ENCODE measurements around the gene ANKRD23. TPM values are rescaled to one million over a fixed set of nuclear protein-coding genes. Genes with fewer than 3 reads are reported as not detected.
"Not testable (repeated sequence)": the region's sequence is repeated elsewhere in the genome, so short reads cannot be mapped to it uniquely, and the experiment has no call there.

Gene ANKRD23
- total RNA-seq, 2 experiments from 2014 or later: 16.5 to 17.8 TPM

DNA sequence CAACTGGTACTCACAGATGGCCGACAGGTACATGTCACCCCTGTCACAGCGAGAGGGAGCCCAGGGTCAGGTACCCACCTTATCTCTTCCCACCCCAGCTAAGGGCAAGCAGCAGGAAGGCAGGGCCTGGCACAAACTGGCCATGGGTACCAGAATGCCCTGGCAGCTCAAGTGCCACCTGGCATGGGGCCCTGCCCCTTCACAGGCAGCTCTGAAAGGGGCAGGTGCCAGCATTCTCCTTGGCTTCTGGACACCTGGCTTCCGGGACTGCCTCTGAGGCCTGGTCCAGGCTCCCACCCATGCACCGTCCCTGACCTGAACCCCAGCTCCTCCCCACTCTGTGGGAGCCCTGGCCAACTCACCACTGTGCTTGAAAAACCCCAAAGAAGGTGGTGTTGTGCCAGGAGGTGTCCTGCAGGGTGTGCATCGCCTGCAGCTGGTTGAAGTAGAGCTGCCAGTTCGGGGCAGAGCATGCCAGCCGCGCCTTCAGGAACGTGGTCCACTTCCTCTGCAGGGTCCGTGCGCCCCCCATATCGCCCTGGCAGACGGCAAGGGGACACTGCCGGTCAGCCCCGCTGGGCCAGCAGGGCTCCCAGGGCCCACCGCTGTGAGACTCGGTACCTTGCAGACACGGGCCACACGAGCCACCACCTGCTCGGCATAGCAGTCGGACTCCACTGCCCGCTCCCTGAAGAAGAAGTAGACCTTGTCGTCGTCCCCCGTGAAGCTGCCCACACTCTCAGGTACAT lies 20.7 kb upstream of the ANKRD23 start:
- H3K27me3 Mint-ChIP-seq: peaks cover 1% of the 10 kb centered on the region
- no peaks in the 10 kb centered on the region for H3K9me3 Mint-ChIP-seq
- no peak for DNase-seq
- H3K4me3 Mint-ChIP-seq: no peak overlapping the region
- H3K36me3 Mint-ChIP-seq: peaks cover 13% of the 10 kb centered on the region
- H3K27ac Mint-ChIP-seq: no peak overlapping the region
- H3K4me1 Mint-ChIP-seq: peaks cover 26% of the 10 kb centered on the region
- POLR2A ChIA-PET: no interaction called here
- ATAC-seq (ENCODE audit: low read depth): no peak

DNA sequence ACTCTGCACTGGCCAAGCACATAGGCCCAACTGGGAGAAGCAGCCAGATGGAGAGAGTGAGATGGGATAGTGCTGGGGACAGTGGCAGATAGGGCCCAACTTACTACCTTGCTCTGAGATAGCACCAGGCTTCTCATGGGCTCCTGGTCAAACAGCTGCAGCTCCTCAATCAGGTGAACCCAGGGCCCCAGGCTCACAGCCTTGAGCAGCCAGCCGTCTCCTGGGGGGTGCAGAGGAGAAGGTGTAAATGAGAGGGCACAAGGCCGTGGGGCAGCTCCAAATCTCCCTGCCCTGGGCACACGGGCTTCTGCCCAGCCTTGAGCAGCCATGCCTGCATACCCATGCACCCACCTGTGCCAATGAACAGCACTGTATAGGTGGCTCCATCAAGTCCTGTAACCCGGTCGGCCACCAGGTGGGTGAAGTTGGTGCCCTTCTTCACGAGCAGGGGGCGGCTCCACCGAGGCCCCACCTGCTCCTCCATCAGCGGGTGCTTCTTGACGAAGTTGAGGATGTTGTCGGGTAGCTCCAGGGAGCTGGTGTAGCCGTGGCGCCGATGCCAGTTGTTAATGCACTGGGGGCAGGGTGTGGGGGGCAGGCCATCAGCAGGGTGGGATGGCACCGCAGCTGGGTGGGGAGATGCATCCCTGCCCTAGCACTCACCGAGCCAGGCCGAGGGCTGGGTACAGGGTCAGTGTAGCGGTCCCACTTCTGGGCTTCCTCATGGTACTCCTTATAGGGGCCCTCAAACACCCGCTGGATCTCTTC lies 19.9 kb upstream of the ANKRD23 start:
- ATAC-seq (ENCODE audit: low read depth) (no peak), DNase-seq (no peak)
- Mint-ChIP-seq H3K9me3 (no peaks in the 10 kb centered on the region), H3K4me1 (peaks cover 33% of the 10 kb centered on the region), H3K36me3 (peaks cover 13% of the 10 kb centered on the region), H3K27me3 (peaks cover 1% of the 10 kb centered on the region), H3K27ac (no peak overlapping the region), H3K4me3 (no peak overlapping the region)
- POLR2A ChIA-PET: no interaction called here

DNA sequence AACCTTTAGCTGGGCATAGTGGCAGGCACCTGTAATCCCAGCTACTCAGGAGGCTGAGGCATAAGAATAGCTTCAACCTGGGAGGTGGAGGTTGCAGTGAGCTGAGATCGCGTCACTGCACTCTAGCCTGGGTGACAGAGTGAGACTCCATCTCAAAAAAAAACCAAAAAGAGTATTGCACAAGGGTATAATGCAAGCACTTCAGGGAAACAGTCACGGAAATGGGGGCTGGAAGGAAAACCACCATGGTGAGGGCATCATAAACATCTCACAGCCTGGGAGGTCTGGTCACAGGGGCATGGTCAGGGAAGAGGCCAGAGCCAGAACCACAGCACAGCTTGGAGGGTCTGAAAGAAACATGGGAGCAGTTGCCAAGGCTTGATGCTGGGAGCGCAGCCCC lies 19.2 kb upstream of the ANKRD23 start:
- Mint-ChIP-seq H3K36me3 (peaks cover 12% of the 10 kb centered on the region), H3K4me1 (peaks cover 32% of the 10 kb centered on the region)
- not testable (repeated sequence) for H3K27me3 Mint-ChIP-seq; H3K9me3 Mint-ChIP-seq; DNase-seq; H3K4me3 Mint-ChIP-seq; H3K27ac Mint-ChIP-seq; ATAC-seq (ENCODE audit: low read depth)
- POLR2A ChIA-PET: interaction anchor here (0.6 kb wide), 1 partner anchor 94 kb away, joined by 3 read pairs; no protein-coding TSS in a partner anchor

DNA sequence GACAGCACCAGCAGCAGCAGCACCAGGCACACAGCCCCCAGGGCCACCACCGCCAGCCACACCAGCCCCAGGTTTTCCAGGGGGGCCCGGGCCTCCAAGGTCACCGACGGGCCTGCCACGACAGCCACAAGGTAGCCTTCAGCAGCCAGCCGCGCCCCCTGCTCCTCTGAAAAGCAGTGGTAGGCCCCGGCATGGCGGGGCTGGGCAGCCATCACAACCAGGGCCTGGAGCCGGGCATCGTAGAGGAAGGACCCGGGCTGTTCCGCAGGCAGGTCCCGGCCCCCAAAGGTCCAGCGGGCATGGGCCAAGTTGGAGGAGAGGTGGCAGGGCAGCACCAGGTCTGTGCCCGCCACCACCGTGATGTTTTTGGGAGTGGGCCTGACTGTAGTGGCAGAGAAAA lies 17.3 kb upstream of the ANKRD23 start:
- Mint-ChIP-seq H3K9me3 (no peaks in the 10 kb centered on the region), H3K27me3 (no peaks in the 10 kb centered on the region), H3K27ac (no peak overlapping the region), H3K4me1 (peaks cover 30% of the 10 kb centered on the region), H3K36me3 (peaks cover 10% of the 10 kb centered on the region), H3K4me3 (no peak overlapping the region)
- no peak for ATAC-seq (ENCODE audit: low read depth)
- POLR2A ChIA-PET: interaction anchor here (1.1 kb wide), 1 partner anchor 94 kb away, joined by 3 read pairs; no protein-coding TSS in a partner anchor
- no peak for DNase-seq

DNA sequence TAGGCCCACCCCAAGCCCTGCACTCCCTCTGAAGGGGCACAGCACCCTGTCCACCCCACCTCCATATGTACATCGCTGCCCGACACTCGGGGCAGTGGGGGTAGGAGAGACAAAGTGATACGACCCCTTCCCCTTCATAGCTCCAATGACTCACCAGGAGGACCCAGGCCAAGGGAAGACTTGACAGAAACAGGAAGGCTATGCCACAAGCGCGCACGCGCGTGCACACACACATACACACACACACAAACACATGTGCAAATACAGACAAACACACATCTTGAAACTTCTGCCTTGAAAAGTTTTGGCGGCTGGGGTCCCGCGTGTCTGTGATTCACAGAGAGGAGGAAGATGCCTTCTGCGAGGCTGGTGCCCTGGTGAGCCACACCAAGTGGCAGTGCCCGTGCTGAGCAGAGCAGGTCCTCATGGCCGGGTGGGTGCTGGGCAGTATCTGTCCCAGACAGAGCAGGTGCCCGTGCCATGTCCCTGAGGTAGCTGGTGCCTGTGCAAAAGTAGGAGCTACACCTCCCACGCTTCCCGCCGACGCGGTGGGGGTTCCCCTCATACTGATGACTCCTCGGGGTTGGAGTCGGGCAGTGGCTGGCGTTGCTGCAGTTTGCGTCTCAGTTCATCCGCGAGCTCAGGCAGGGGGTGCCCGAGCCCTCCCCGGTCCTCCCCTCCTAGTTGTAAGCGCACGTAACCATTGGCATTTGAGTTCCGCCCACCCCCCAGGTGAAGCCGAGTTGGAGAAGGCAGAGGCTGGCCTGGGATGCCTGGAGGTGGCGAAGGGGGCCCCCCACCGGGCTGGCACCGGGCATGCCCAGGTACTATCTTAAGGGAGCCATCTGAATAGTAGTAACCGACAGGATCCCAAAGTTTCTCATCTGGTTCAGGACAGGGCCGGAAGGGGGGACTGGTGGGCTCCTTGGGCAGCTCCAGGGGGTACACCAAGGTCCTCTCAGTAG lies 16.5 kb upstream of the ANKRD23 start:
- Mint-ChIP-seq H3K27me3 (no peaks in the 10 kb centered on the region), H3K4me3 (no peak overlapping the region), H3K9me3 (no peaks in the 10 kb centered on the region), H3K27ac (peak overlapping the region; percentile 77), H3K36me3 (peaks cover 10% of the 10 kb centered on the region), H3K4me1 (peaks cover 25% of the 10 kb centered on the region)
- DNase-seq (peak; percentile 37), ATAC-seq (ENCODE audit: low read depth) (no peak)
- POLR2A ChIA-PET: interaction anchor here (1.1 to 3.3 kb wide), 3 partner anchors 8 to 102 kb away, joined by 3 to 53 read pairs (median 5); no protein-coding TSS in a partner anchor

DNA sequence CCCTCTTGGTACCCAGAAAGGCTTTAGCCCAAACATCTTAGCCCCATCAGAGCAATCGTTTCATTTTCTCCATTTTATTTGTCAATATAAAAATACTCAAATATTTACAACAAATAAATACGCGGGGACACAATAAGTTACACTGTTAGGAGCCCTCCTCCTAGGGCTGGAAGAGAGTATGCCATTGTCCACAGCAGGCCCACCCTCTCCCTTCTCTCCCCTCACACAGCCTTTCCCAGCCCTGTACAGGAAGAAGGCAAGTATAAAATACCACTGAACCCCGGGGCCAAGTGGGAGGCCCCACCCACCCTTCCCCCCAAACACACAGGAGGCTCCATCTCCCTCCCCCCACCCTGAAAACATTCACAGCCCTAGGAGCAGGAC lies 15.9 kb upstream of the ANKRD23 start:
- Mint-ChIP-seq H3K27ac (peak overlapping the region; percentile 77), H3K27me3 (no peaks in the 10 kb centered on the region), H3K36me3 (peaks cover 10% of the 10 kb centered on the region), H3K9me3 (no peaks in the 10 kb centered on the region), H3K4me1 (peaks cover 28% of the 10 kb centered on the region), H3K4me3 (no peak overlapping the region)
- DNase-seq (no peak), ATAC-seq (ENCODE audit: low read depth) (no peak)
- POLR2A ChIA-PET: interaction anchor here (1.3 to 3.3 kb wide), 2 partner anchors 9 to 103 kb away, joined by 5 to 53 read pairs; no protein-coding TSS in a partner anchor

DNA sequence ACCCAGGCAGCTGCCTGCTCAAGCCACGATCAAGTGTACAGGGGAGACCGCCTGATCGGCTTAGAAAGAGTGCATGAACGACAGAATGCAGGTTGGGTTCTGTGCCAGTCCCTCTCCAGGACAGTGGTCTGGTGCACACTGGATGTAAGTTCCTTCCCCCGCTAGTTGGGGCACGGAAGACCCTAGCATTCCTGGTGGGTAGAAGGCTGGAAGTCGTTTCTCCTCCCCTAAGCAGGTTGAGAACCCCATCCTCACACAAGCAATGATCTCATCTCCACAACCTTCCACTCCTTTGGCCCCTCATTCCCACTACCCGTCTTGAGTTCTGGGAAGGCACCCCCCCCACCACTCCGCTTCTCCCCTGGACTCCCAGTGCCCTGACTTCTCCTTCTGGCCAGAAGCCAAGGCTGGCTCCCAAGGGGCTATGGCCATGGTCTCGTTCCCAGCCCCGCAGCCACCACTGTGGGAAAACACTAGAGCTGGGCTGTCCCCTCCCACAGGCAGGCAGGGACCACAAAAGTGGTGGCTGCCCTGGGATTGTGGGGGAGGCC lies 15.4 kb upstream of the ANKRD23 start:
- H3K36me3 Mint-ChIP-seq: peaks cover 10% of the 10 kb centered on the region
- H3K27ac Mint-ChIP-seq: peak overlapping the region; percentile 65
- no peak for ATAC-seq (ENCODE audit: low read depth)

DNA sequence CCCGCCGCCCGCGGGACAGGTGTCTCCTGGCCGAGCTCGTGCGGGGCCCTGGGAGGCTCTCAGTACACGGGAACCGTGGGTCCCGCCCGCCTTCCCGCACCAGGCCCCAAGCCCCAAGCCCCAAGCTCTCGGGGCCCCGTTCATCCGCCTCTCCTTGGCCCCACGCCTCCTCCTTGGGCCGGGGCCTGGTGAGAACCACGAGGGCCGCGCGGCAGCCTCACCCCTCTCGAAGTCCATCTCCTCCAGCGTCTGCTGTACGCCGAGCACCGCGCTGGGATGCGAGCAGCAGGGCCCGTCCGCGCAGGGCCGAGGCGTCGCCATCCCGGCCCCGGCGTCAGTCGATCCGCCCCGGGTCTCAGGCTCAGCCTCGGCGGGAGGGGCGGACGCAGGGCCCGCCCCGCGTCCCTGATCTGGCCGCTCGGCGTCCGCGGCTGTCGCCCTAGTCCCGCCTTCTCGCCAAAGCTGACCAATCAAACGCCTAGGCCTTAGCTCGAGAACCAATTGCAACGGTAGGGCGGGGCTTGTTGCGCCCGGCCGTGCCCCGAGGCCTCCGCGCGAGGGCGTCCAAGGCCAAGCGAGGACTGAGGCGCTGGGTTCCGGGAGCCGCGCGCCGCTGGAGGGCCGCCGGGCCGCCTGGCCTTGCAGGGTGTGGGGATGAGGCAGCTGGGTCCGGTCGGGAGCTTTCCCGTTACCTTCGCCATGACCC lies 14.0 kb upstream of the ANKRD23 start, which contains the start of gene ANKRD39:
Gene ANKRD39, minus strand, starts transcription at position 350 of the 706 bp plus-strand sequence. Its CDS starts 29 bp downstream, at position 321.
- H3K4me1 Mint-ChIP-seq: peaks cover 31% of the 10 kb centered on the region
- H3K27me3 Mint-ChIP-seq: no peaks in the 10 kb centered on the region
- POLR2A ChIA-PET: interaction anchor here (0.6 to 3.6 kb wide), 27 partner anchors 10 to 367 kb away, joined by 3 to 88 read pairs (median 5); partner anchors contain the start of genes ANKRD36, CNNM3 and SEMA4C
- H3K4me3 Mint-ChIP-seq: peak within 1 kb of the TSS; percentile 93
- H3K27ac Mint-ChIP-seq: peak within 1 kb of the TSS; percentile 89
- ATAC-seq (ENCODE audit: low read depth) (peak; percentile 92), DNase-seq (peak; percentile 98)
- H3K9me3 Mint-ChIP-seq: no peaks in the 10 kb centered on the region
- peaks cover 12% of the 10 kb centered on the region for H3K36me3 Mint-ChIP-seq

More for the DNA sequence above, 15.4 kb upstream of the ANKRD23 start:
- Mint-ChIP-seq H3K4me3 (peak overlapping the region; percentile 67), H3K9me3 (no peaks in the 10 kb centered on the region), H3K27me3 (no peaks in the 10 kb centered on the region), H3K4me1 (peaks cover 28% of the 10 kb centered on the region)
- DNase-seq: peak; percentile 40
- POLR2A ChIA-PET: interaction anchor here (1.3 to 3.6 kb wide), 6 partner anchors 9 to 253 kb away, joined by 3 to 88 read pairs (median 32); partner anchors contain the start of genes ANKRD36 and SEMA4C

DNA sequence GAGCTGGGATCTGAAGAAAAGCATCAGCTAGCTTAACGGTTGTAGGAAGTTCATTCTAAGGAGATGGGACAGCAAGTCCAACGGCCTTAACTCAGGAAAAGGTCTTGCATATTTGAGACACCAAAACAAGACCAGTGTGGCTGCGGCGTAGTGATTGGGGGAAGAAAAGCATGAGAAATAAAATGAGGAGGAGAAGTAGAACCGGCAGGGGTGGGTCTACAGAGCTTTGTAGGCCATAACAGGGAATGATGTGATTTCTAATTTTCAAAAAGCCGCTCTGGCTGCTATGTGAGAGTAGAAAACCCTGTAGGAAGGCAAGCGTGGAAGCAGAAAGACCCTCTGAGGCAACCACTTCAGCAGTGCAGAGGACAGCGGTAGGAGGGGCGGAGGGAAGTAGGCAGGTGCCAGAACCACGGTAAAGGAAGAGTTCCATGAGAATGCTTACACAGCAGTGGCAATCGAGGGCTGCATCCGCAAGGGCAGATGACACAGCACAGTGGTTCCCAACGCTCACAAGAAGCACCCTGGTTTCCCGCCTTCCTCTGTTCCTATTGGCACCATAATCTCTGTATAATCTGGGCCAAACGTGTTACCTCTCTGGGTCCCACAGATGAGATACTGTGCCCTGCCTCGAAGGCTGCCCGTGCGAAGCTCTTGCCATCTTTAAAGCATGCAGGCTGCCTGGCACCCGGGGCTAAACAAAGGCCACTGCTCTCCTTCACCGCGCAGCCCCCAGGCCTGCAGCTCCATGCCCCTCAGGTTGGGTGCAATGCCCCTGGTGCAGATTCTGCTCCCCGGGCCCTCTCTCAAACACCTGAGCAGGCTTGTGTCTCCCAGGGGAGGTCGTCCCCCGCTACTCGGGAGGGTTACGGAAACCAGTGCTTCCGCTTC lies 13.2 kb upstream of the ANKRD23 start:
- ATAC-seq (ENCODE audit: low read depth) (no peak), DNase-seq (no peak)
- Mint-ChIP-seq H3K27me3 (no peaks in the 10 kb centered on the region), H3K27ac (peak overlapping the region; percentile 89), H3K4me3 (peak overlapping the region; percentile 93), H3K4me1 (peaks cover 29% of the 10 kb centered on the region), H3K9me3 (no peaks in the 10 kb centered on the region), H3K36me3 (peaks cover 15% of the 10 kb centered on the region)
- POLR2A ChIA-PET: interaction anchor here (0.6 to 3.6 kb wide), 22 partner anchors 12 to 319 kb away, joined by 3 to 88 read pairs (median 5); partner anchors contain the start of genes ANKRD36, CNNM3 and SEMA4C

DNA sequence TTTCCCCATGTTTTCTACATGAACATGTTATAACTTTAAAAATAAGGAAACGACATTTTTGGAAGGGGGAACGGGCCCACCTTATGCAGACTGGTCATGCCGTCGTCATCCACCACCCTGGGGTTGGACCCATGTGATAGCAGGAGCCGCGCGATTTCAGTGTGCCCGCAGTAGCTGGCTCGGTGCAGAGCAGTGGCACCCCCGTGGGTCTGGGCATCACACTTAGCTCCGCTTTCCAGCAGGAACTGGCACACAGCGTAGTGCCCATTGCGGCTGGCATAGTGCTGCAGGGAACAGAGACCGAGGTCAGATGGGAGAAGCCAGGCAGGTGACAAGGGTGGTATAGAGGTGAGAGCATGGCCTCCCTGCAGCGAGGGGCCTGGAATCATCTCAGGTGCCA lies 9.5 kb upstream of the ANKRD23 start:
- POLR2A ChIA-PET: no interaction called here
- Mint-ChIP-seq H3K4me3 (no peak overlapping the region), H3K9me3 (no peaks in the 10 kb centered on the region), H3K27ac (no peak overlapping the region), H3K27me3 (no peaks in the 10 kb centered on the region), H3K36me3 (peaks cover 21% of the 10 kb centered on the region), H3K4me1 (peaks cover 17% of the 10 kb centered on the region)
- ATAC-seq (ENCODE audit: low read depth) (no peak), DNase-seq (no peak)

DNA sequence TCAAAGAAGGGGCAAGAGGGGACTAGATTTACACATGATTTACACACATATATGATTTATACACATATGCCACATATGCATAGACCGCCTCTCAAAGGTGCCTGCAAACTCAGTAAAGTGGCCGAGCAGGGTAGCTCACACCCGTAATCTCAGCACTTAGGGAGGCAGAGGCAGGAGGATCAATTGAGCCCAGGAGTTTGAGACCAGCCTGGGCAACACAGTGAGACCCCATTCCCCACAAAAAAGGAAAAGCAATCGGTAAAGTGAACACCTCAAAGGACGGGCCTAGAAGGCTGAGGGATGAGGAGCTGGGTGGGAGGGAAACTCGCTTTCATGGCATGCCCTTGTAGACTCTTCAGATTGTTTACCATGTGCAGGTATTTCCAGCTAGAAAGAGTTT lies 8.8 kb upstream of the ANKRD23 start:
- ATAC-seq (ENCODE audit: low read depth) (no peak), DNase-seq (no peak)
- peaks cover 17% of the 10 kb centered on the region for H3K4me1 Mint-ChIP-seq
- H3K9me3 Mint-ChIP-seq: no peaks in the 10 kb centered on the region
- no peak overlapping the region for H3K27ac Mint-ChIP-seq
- no peaks in the 10 kb centered on the region for H3K27me3 Mint-ChIP-seq
- no peak overlapping the region for H3K4me3 Mint-ChIP-seq
- POLR2A ChIA-PET: no interaction called here
- peaks cover 21% of the 10 kb centered on the region for H3K36me3 Mint-ChIP-seq

All from activated naive CD8-positive, alpha-beta T cell treated with anti-CD3 and anti-CD28 coated beads, Interleukin-2, amount 10 ng/mL, durations not matched to agents 7 days and 5 days (primary cell).